K562 (cell line): ENCODE results near the gene RUNX1.

ENCODE experiments used
- CCNT2 ChIP-seq: IDR thresholded peaks from 2 replicates; pipeline ENCODE4 v1.6.1; 2011; ENCODE audit warnings: borderline replicate concordance, low read depth, mild to moderate bottlenecking, moderate library complexity, mixed read lengths, low read length; ENCODE audit not compliant: insufficient read length; ENCODE audit errors: extremely low read depth
- EGR1 ChIP-seq: fragments of 450-650 bp; conservative IDR thresholded peaks from 2 replicates; pipeline ENCODE4 v1.6.1; 2017; ENCODE audit warnings: mild to moderate bottlenecking
- EP300 ChIP-seq: IDR thresholded peaks from 2 replicates; pipeline ENCODE4 v1.6.1; 2012; ENCODE audit warnings: low read length, improper control_type of control experiment
- EZH2 ChIP-seq: IDR thresholded peaks from 2 replicates; pipeline ENCODE4 v1.6.1; 2012; ENCODE audit warnings: low read depth, mild to moderate bottlenecking, inconsistent platforms, low read length, borderline replicate concordance
- GABPA ChIP-seq: fragments of 200-800 bp; sonication (Bioruptor generic); conservative IDR thresholded peaks from 2 replicates; pipeline ENCODE4 v1.6.1; 2016; ENCODE audit warnings: low read depth, missing genetic modification characterization, missing compliant biosample characterization
- RFX5 ChIP-seq: IDR thresholded peaks from 2 replicates; pipeline ENCODE4 v1.6.1; 2011; ENCODE audit warnings: low read depth, mild to moderate bottlenecking, improper control_type of control experiment, low read length
- RNF2 ChIP-seq: sonication (generic); IDR thresholded peaks from 2 replicates; pipeline ENCODE4 v1.6.1; 2016
- SMARCC2 ChIP-seq: fragments of 450-650 bp; IDR thresholded peaks from 2 replicates; pipeline ENCODE4 v1.6.1; 2017; ENCODE audit warnings: antibody characterized with exemption, moderate library complexity, mild to moderate bottlenecking, low read depth
- TF ChIP-seq, protein P1 (sequence below), 3 experiments: IDR thresholded peaks in 2 of 3; conservative IDR thresholded peaks in 1 of 3; 2 replicates each; pipeline ENCODE4 v1.5.1; 2011 to 2012; ENCODE audit warnings: low read length in 3 of 3, mild to moderate bottlenecking in 3 of 3, control low read depth in 2 of 3, improper control_type of control experiment in 1 of 3, inconsistent platforms in 1 of 3, low read depth in 1 of 3, mixed read lengths in 1 of 3, moderate library complexity in 1 of 3; ENCODE audit not compliant: insufficient read depth in 2 of 3

- TF ChIP-seq RNF2 (no peak), GABPA (tag) (no peak), EP300 (no peak), EZH2 (no peak), EGR1 (no peak), CCNT2 (no peak), RFX5 (no peak), SMARCC2 (no peak)
- TF ChIP-seq, protein P1, sequence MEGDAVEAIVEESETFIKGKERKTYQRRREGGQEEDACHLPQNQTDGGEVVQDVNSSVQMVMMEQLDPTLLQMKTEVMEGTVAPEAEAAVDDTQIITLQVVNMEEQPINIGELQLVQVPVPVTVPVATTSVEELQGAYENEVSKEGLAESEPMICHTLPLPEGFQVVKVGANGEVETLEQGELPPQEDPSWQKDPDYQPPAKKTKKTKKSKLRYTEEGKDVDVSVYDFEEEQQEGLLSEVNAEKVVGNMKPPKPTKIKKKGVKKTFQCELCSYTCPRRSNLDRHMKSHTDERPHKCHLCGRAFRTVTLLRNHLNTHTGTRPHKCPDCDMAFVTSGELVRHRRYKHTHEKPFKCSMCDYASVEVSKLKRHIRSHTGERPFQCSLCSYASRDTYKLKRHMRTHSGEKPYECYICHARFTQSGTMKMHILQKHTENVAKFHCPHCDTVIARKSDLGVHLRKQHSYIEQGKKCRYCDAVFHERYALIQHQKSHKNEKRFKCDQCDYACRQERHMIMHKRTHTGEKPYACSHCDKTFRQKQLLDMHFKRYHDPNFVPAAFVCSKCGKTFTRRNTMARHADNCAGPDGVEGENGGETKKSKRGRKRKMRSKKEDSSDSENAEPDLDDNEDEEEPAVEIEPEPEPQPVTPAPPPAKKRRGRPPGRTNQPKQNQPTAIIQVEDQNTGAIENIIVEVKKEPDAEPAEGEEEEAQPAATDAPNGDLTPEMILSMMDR (IDR thresholded peaks at IDR 0.05 in 2 of 3, conservative IDR thresholded peaks at IDR 0.05 in 1 of 3; ENCODE audit: insufficient read depth in 2 of 3, low read depth in 1 of 3, low read length in 3 of 3): no peak
Measured at GRCh38 chr21:34909492-34910292, 139.4 kb downstream of the RUNX1 start.
